Natural killer cell treated with Interleukin-12 subunit alpha and Interleukin-12 subunit beta and Interleukin-15 and Interleukin-18, amount 100 ng/mL, for 72 hours (primary cell): ENCODE data around the gene MEF2C. TPM values are rescaled to one million over a fixed set of nuclear protein-coding genes. Genes with fewer than 3 reads are reported as not detected.
A peak's percentile ranks its signal among the peaks of the same experiment; 100 is the strongest.

Source experiments
- ATAC-seq, 2 donors: fragments of 150-1000 bp; cut with Tn5 transposase in 1 of 2; sonication (Bioruptor Pico), chemical (Tn5 transposase) in 1 of 2; 2 replicates each; pipeline ENCODE4 v1.10.0; 2021
- DNase-seq: peaks from one replicate; pipeline ENCODE4 v3.0.0; 2022; ENCODE audit warnings: low spot score
- H3K27ac Mint-ChIP-seq, 2 donors: 1 replicate in 1 of 2; 2 replicates in 1 of 2; pipeline ENCODE4 v1.8.0; 2022; ENCODE audit warnings: mixed read lengths in 2 of 2, mild to moderate bottlenecking in 1 of 2, moderate library complexity in 1 of 2
- H3K27me3 Mint-ChIP-seq, 2 donors: 1 replicate in 1 of 2; 2 replicates in 1 of 2; pipeline ENCODE4 v1.8.0; 2022; ENCODE audit warnings: mixed read lengths in 2 of 2
- H3K36me3 Mint-ChIP-seq: one replicate; pipeline ENCODE4 v1.8.0; 2022; ENCODE audit warnings: mixed read lengths
- H3K4me1 Mint-ChIP-seq, 2 donors: 1 replicate in 1 of 2; 2 replicates in 1 of 2; pipeline ENCODE4 v1.8.0; 2022; ENCODE audit warnings: low read depth in 2 of 2, mixed read lengths in 2 of 2, mild to moderate bottlenecking in 1 of 2
- H3K4me3 Mint-ChIP-seq: one replicate; pipeline ENCODE4 v1.8.0; 2022; ENCODE audit warnings: mixed read lengths
- H3K9me3 Mint-ChIP-seq: 2 replicates; pipeline ENCODE4 v1.8.0; 2022; ENCODE audit warnings: mixed read lengths
- total RNA-seq, 2 donors: library from RNA; stranded (reverse); gene quantifications; one replicate each; pipeline ENCODE4 v1.2.3, GENCODE V29; 2022

The MEF2C gene
- total RNA-seq, 2 donors from 2014 or later: 3.3 to 3.5 TPM

- no peak for ATAC-seq
- Mint-ChIP-seq H3K27ac (no peak overlapping the region), H3K4me1 (peaks cover 11 to 16% of the 10 kb centered on the region in 2 donors), H3K9me3 (no peaks in the 10 kb centered on the region), H3K4me3 (no peak overlapping the region), H3K36me3 (peaks cover 12% of the 10 kb centered on the region), H3K27me3 (peaks cover 61 to 90% of the 10 kb centered on the region in 2 donors)
- DNase-seq: no peak
Measured at GRCh38 chr5:88688984-88689667, 193.9 kb downstream of the MEF2C start.

- ATAC-seq: no peak
- Mint-ChIP-seq H3K4me3 (no peak overlapping the region), H3K27me3 (peaks cover 63 to 90% of the 10 kb centered on the region in 2 donors), H3K9me3 (no peaks in the 10 kb centered on the region), H3K36me3 (peaks cover 12% of the 10 kb centered on the region), H3K4me1 (peaks cover 11 to 22% of the 10 kb centered on the region in 2 donors), H3K27ac (no peak overlapping the region)
- no peak for DNase-seq
Measured at GRCh38 chr5:88688156-88688983, 194.6 kb downstream of the MEF2C start.

- peaks cover 63 to 90% of the 10 kb centered on the region in 2 donors for H3K27me3 Mint-ChIP-seq
- H3K9me3 Mint-ChIP-seq: no peaks in the 10 kb centered on the region
- H3K27ac Mint-ChIP-seq: no peak overlapping the region
- no peak overlapping the region for H3K4me3 Mint-ChIP-seq
- H3K36me3 Mint-ChIP-seq: peaks cover 17% of the 10 kb centered on the region
- ATAC-seq (no peak), DNase-seq (no peak)
- peaks cover 11 to 25% of the 10 kb centered on the region in 2 donors for H3K4me1 Mint-ChIP-seq
Measured at GRCh38 chr5:88687373-88687911, 195.5 kb downstream of the MEF2C start.

GRCh38 chr5:88686726-88687125 lies 196.3 kb downstream of the MEF2C start:
- DNase-seq (no peak), ATAC-seq (no peak)
- Mint-ChIP-seq H3K27ac (peak overlapping the region in 1 of 2 donors; percentile 36), H3K27me3 (peaks cover 59 to 87% of the 10 kb centered on the region in 2 donors), H3K4me1 (peaks cover 11 to 25% of the 10 kb centered on the region in 2 donors), H3K9me3 (no peaks in the 10 kb centered on the region), H3K4me3 (no peak overlapping the region), H3K36me3 (peaks cover 17% of the 10 kb centered on the region)

GRCh38 chr5:88685591-88686541 lies 197.1 kb downstream of the MEF2C start:
- peak overlapping the region in 1 of 2 donors; percentile 36 for H3K27ac Mint-ChIP-seq
- ATAC-seq (no peak), DNase-seq (no peak)
- H3K4me3 Mint-ChIP-seq: no peak overlapping the region
- peaks cover 59 to 87% of the 10 kb centered on the region in 2 donors for H3K27me3 Mint-ChIP-seq
- H3K9me3 Mint-ChIP-seq: no peaks in the 10 kb centered on the region
- peaks cover 5 to 22% of the 10 kb centered on the region in 2 donors for H3K4me1 Mint-ChIP-seq
- peaks cover 12% of the 10 kb centered on the region for H3K36me3 Mint-ChIP-seq

GRCh38 chr5:88683506-88684135 lies 199.4 kb downstream of the MEF2C start:
- Mint-ChIP-seq H3K4me3 (no peak overlapping the region), H3K27me3 (peaks cover 56 to 82% of the 10 kb centered on the region in 2 donors), H3K9me3 (no peaks in the 10 kb centered on the region), H3K27ac (no peak overlapping the region), H3K36me3 (peaks cover 17% of the 10 kb centered on the region), H3K4me1 (peaks cover 5 to 17% of the 10 kb centered on the region in 2 donors)
- DNase-seq (no peak), ATAC-seq (no peak)

- no peak overlapping the region for H3K27ac Mint-ChIP-seq
- no peak for ATAC-seq
Measured at GRCh38 chr5:88682881-88683361, 200.1 kb downstream of the MEF2C start.

GRCh38 chr5:88682131-88682530 lies 200.9 kb downstream of the MEF2C start:
- ATAC-seq (no peak), DNase-seq (no peak)
- Mint-ChIP-seq H3K36me3 (peaks cover 17% of the 10 kb centered on the region), H3K4me1 (peaks cover 5 to 19% of the 10 kb centered on the region in 2 donors), H3K9me3 (no peaks in the 10 kb centered on the region), H3K27me3 (peaks cover 58 to 82% of the 10 kb centered on the region in 2 donors), H3K27ac (no peak overlapping the region), H3K4me3 (no peak overlapping the region)

More at GRCh38 chr5:88682881-88683361, 200.1 kb downstream of the MEF2C start:
- H3K36me3 Mint-ChIP-seq: peaks cover 17% of the 10 kb centered on the region
- no peaks in the 10 kb centered on the region for H3K9me3 Mint-ChIP-seq
- H3K27me3 Mint-ChIP-seq: peaks cover 56 to 82% of the 10 kb centered on the region in 2 donors
- peaks cover 5 to 19% of the 10 kb centered on the region in 2 donors for H3K4me1 Mint-ChIP-seq
- DNase-seq: no peak
- H3K4me3 Mint-ChIP-seq: no peak overlapping the region

- Mint-ChIP-seq H3K36me3 (peaks cover 22% of the 10 kb centered on the region), H3K4me1 (peaks cover 9 to 23% of the 10 kb centered on the region in 2 donors), H3K27me3 (peaks cover 56 to 83% of the 10 kb centered on the region in 2 donors), H3K4me3 (no peak overlapping the region), H3K9me3 (no peaks in the 10 kb centered on the region), H3K27ac (no peak overlapping the region)
- DNase-seq: no peak
- no peak for ATAC-seq
Measured at GRCh38 chr5:88681211-88681803, 201.7 kb downstream of the MEF2C start.

- Mint-ChIP-seq H3K9me3 (no peaks in the 10 kb centered on the region), H3K4me3 (peak overlapping the region; percentile 36), H3K4me1 (peaks cover 17 to 25% of the 10 kb centered on the region in 2 donors), H3K36me3 (peaks cover 18% of the 10 kb centered on the region), H3K27ac (no peak overlapping the region), H3K27me3 (peaks cover 54 to 83% of the 10 kb centered on the region in 2 donors)
- DNase-seq: peak; percentile 81
- ATAC-seq: peak; percentile 91 to 92
Measured at GRCh38 chr5:88680253-88681132, 202.5 kb downstream of the MEF2C start.

GRCh38 chr5:88679638-88680037 lies 203.3 kb downstream of the MEF2C start:
- Mint-ChIP-seq H3K4me3 (no peak overlapping the region), H3K27me3 (peaks cover 57 to 86% of the 10 kb centered on the region in 2 donors), H3K9me3 (no peaks in the 10 kb centered on the region), H3K4me1 (peaks cover 23 to 30% of the 10 kb centered on the region in 2 donors), H3K36me3 (peaks cover 21% of the 10 kb centered on the region), H3K27ac (no peak overlapping the region)
- DNase-seq (no peak), ATAC-seq (no peak)
